Ascending aorta (tissue), 2 donors: ENCODE results near the gene MAPK4. TPM values are rescaled to one million over a fixed set of nuclear protein-coding genes. Genes with fewer than 3 reads are reported as not detected.

Source experiments
- DNase-seq, 2 donors: peaks; one replicate each; pipeline ENCODE4 v3.0.0-alpha.2; 2019; ENCODE audit warnings: low spot score in 2 of 2
- H3K27ac ChIP-seq, 2 donors: fragments of 200-600 bp; sonication (generic); one replicate each; pipeline ENCODE4 v1.5.1; 2016 to 2017; ENCODE audit warnings: mild to moderate bottlenecking in 1 of 2
- H3K27me3 ChIP-seq: fragments of 200-600 bp; sonication (generic); one replicate; pipeline ENCODE4 v1.5.1; 2017
- H3K36me3 ChIP-seq, 2 donors: fragments of 200-600 bp; sonication (generic); one replicate each; pipeline ENCODE4 v1.5.1; 2016
- H3K4me1 ChIP-seq, 2 donors: fragments of 200-600 bp; sonication (generic); one replicate each; pipeline ENCODE4 v1.5.1; 2016 to 2017; ENCODE audit warnings: mild to moderate bottlenecking in 1 of 2
- H3K4me3 ChIP-seq, 2 donors: fragments of 200-600 bp; sonication (generic); one replicate each; pipeline ENCODE4 v1.5.1; 2016 to 2017; ENCODE audit warnings: mild to moderate bottlenecking in 1 of 2
- H3K9me3 ChIP-seq, 2 donors: fragments of 200-600 bp; sonication (generic); one replicate each; pipeline ENCODE4 v1.5.1; 2016
- intact Hi-C: fragments of 100-400 bp; cut with DNase I; formaldehyde crosslinking; loops from one replicate; pipeline ENCODE4 v1.15.1; 2023
- total RNA-seq: library from RNA; depleted of rRNA; stranded (reverse); fragments of >200 nt; gene quantifications from one replicate; pipeline ENCODE4 v1.1.0, GENCODE V29; 2016
- TF ChIP-seq, protein P1 (sequence below), 3 experiments: fragments of 200-600 bp in 2 of 3; fragments of 450-650 bp in 1 of 3; sonication (generic) in 2 of 3; IDR thresholded peaks; one replicate each; pipeline ENCODE4 v1.5.1; 2016 to 2019; ENCODE audit warnings: antibody characterized with exemption in 3 of 3, mild to moderate bottlenecking in 1 of 3, moderate library complexity in 1 of 3

MAPK4 gene
- total RNA-seq, 1 donor from 2014 or later = 1.2 TPM

DNA sequence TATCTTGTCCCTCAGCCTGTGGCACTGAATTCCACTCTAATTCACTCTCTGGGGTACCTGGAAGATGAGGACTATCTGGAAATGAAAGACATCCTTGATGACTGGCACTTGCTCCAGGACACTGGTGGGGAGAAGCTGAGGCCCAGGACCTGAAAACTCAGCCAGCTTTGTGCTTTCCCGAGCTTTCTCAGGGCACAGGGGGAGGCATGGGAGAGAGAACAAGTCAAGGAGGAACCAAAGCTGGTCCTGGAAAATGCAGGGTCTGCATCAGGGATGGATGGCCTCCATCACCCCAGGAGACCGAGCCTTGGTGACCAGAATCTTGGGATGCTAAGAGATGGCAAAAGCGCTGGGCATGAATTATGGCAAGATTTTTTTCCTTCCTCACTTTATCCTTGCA is 65.1 kb downstream of the MAPK4 start:
- no peaks in the 10 kb centered on the region for H3K27me3 ChIP-seq
- no peaks in the 10 kb centered on the region for H3K36me3 ChIP-seq
- TF ChIP-seq, protein P1, sequence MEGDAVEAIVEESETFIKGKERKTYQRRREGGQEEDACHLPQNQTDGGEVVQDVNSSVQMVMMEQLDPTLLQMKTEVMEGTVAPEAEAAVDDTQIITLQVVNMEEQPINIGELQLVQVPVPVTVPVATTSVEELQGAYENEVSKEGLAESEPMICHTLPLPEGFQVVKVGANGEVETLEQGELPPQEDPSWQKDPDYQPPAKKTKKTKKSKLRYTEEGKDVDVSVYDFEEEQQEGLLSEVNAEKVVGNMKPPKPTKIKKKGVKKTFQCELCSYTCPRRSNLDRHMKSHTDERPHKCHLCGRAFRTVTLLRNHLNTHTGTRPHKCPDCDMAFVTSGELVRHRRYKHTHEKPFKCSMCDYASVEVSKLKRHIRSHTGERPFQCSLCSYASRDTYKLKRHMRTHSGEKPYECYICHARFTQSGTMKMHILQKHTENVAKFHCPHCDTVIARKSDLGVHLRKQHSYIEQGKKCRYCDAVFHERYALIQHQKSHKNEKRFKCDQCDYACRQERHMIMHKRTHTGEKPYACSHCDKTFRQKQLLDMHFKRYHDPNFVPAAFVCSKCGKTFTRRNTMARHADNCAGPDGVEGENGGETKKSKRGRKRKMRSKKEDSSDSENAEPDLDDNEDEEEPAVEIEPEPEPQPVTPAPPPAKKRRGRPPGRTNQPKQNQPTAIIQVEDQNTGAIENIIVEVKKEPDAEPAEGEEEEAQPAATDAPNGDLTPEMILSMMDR (IDR thresholded peaks at IDR 0.05) = no peak
- peaks cover 0 to 27% of the 10 kb centered on the region in 2 donors for H3K4me1 ChIP-seq
- H3K9me3 ChIP-seq = no peaks in the 10 kb centered on the region
- intact Hi-C loops = loop anchor here (5.0 kb wide), 1 partner anchor 32 kb away; no protein-coding TSS in a partner anchor
- no peak overlapping the region for H3K27ac ChIP-seq
- H3K4me3 ChIP-seq = no peak overlapping the region
- DNase-seq = peak in 1 of 2 donors; percentile 45

DNA sequence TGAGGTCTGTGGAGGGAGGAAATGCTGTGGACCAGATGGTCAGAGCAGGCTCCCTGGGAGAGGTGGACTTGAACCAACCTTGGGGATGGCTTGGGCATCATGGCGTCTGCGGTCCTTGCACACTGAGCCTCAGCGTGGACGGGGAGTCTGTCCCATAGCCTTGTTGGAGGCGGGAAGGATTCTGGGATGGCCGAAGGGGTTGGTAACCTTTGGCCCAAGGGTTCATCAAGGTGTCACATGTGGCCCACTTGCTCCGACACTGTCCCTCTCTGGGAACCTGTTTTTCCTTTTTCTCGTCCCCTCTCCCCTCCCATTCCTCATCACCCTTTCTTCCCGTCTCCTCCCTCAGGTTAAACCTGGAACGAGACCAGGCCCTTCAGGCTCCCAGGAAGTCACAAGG is 66.4 kb downstream of the MAPK4 start:
- intact Hi-C loops = no loop called here
- TF ChIP-seq, protein P1 (IDR thresholded peaks at IDR 0.05) = no peak
- H3K27ac ChIP-seq = peak overlapping the region in 1 of 2 donors; percentile 67
- H3K36me3 ChIP-seq = no peaks in the 10 kb centered on the region
- peaks cover 0 to 20% of the 10 kb centered on the region in 2 donors for H3K4me1 ChIP-seq
- no peaks in the 10 kb centered on the region for H3K9me3 ChIP-seq
- H3K27me3 ChIP-seq = no peaks in the 10 kb centered on the region
- no peak overlapping the region for H3K4me3 ChIP-seq
- DNase-seq = peak in 1 of 2 donors; percentile 42

DNA sequence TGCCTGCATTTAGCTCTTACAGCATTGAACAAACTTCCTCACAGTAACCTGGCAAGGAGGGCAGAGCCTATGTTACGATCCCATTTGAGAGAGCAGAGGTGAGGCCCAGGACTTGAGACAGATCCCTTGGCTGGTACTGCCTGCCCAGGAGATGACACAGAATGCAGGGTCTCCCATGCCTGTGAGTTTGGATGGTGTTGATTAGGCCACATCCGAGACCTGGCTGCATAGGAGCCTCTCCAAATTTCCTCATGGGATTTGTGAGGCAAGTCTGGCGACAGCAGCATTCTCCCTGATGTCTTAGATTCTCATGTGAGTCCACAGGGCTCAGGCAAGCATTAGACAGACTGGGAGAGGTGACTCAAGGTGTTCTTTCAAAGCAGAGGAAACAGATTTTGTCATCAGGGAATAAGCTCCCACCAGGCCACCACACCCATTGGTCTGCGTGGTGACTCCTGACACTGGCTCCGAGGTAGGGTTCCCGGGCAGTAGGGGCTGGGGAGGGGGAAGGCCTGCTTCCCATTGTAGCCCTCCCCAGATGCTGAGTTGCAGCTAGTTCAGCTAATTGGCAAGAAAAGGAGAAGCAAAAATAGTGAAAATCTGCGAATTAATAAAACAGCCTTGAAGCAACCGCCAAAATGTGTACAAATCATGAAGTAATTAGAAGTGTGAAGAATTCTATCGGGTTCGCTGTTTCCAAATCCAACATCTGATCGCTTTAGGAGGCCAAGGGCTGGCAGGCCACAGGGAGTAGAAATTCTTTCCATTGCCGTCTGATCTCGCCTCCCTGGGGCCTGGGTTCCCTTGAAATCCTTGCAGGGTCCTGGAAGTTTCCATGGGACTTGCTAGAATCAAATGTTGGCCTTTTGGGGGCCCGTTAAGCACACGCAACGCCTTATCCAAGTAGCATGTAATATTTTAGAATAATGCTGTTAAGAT is 68.0 kb downstream of the MAPK4 start:
- TF ChIP-seq, protein P1 (IDR thresholded peaks at IDR 0.05) = no peak
- intact Hi-C loops = no loop called here
- no peaks in the 10 kb centered on the region for H3K36me3 ChIP-seq
- H3K27me3 ChIP-seq = no peaks in the 10 kb centered on the region
- H3K27ac ChIP-seq = peak overlapping the region; percentile 48 to 67
- H3K4me3 ChIP-seq = no peak overlapping the region
- H3K4me1 ChIP-seq = peaks cover 0 to 12% of the 10 kb centered on the region in 2 donors
- H3K9me3 ChIP-seq = no peaks in the 10 kb centered on the region
- DNase-seq = peak in 1 of 2 donors; percentile 65

DNA sequence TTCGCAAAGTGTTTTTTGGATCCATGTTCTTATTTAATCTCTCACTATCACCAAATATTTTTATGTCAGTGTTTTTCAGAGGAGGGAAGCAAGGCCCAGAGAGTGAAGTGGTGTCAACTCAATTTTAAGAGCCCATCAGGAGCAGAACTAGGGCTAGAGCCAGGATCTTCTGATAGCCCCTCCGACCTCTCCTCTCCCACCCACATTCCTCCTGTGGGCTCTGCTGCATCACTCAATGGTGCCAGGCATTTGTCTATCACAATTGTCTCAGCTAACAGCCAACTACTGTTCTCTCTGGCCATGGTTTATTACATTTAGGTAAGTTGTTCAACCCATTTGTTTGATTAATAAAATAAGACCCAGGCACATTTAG is 68.6 kb downstream of the MAPK4 start:
- H3K27ac ChIP-seq = peak overlapping the region; percentile 48 to 67
- no peak for DNase-seq
- peaks cover 0 to 13% of the 10 kb centered on the region in 2 donors for H3K4me1 ChIP-seq
- H3K36me3 ChIP-seq = no peaks in the 10 kb centered on the region
- H3K9me3 ChIP-seq = no peaks in the 10 kb centered on the region
- no peak overlapping the region for H3K4me3 ChIP-seq
- no peaks in the 10 kb centered on the region for H3K27me3 ChIP-seq
- TF ChIP-seq, protein P1 (IDR thresholded peaks at IDR 0.05) = no peak
- intact Hi-C loops = no loop called here

DNA sequence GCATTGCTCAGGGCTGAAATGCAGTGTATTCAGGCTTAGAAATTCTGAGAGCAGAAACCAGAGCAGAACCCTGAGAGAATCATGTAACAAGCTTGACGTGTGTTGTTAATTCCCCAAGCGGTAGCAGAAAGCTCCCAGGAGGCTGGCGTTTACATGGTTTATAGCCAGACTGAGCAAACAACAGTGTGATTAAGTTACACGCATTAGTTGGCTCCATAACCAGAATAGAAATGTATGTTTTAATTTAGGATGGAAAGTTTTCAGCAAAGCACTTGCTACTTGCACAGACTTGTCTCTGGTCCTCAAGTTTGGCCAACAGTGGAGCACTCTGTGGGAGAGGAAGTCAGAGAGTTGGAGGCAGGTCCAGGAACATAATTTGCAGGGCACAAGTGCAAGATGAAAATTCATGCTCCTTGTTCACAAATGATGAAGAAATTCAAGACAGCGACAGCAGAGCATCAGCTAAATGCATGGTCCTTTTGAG is 69.3 kb downstream of the MAPK4 start:
- H3K4me1 ChIP-seq = peaks cover 0 to 13% of the 10 kb centered on the region in 2 donors
- no peaks in the 10 kb centered on the region for H3K27me3 ChIP-seq
- H3K27ac ChIP-seq = peak overlapping the region; percentile 48 to 67
- DNase-seq = peak in 1 of 2 donors; percentile 59
- TF ChIP-seq, protein P1 (IDR thresholded peaks at IDR 0.05) = no peak
- intact Hi-C loops = no loop called here
- no peaks in the 10 kb centered on the region for H3K36me3 ChIP-seq
- no peak overlapping the region for H3K4me3 ChIP-seq
- no peaks in the 10 kb centered on the region for H3K9me3 ChIP-seq
